Mesenchymal stem cell (in vitro differentiated cells and primary cell): ENCODE data around the gene BNIP2.

Source experiments
- DNase-seq: peaks from one replicate; pipeline ENCODE4 v3.0.0-alpha.2; 2013
- H2AFZ ChIP-seq: one replicate; pipeline ENCODE4 v1.6.1; 2013; ENCODE audit warnings: low read depth, mild to moderate bottlenecking, control low read depth, inconsistent platforms, low read length, moderate library complexity
- H2AK5ac ChIP-seq: 2 replicates; pipeline ENCODE4 v1.6.1; 2013; ENCODE audit warnings: low read length, moderate library complexity, mild to moderate bottlenecking, inconsistent platforms; ENCODE audit not compliant: severe bottlenecking
- H2BK120ac ChIP-seq: one replicate; pipeline ENCODE4 v1.6.1; 2013; ENCODE audit warnings: low read depth, mild to moderate bottlenecking, inconsistent platforms, low read length, moderate library complexity
- H2BK12ac ChIP-seq, 2 experiments: one replicate each; pipeline ENCODE4 v1.6.1; 2013; ENCODE audit warnings: inconsistent platforms in 2 of 2, low read length in 2 of 2, mild to moderate bottlenecking in 2 of 2, moderate library complexity in 2 of 2, control low read depth in 1 of 2
- H2BK15ac ChIP-seq: one replicate; pipeline ENCODE4 v1.6.1; 2013; ENCODE audit warnings: mild to moderate bottlenecking, low read depth, inconsistent platforms; ENCODE audit not compliant: poor library complexity, severe bottlenecking
- H2BK5ac ChIP-seq: 2 replicates; pipeline ENCODE4 v1.6.1; 2013; ENCODE audit warnings: low read depth, mild to moderate bottlenecking, low read length, control low read depth, inconsistent platforms; ENCODE audit not compliant: poor library complexity, severe bottlenecking
- H3K14ac ChIP-seq, 2 experiments: one replicate each; pipeline ENCODE4 v1.6.1; 2013; ENCODE audit warnings: inconsistent platforms in 2 of 2, low read length in 2 of 2, control low read depth in 1 of 2, mild to moderate bottlenecking in 1 of 2, moderate library complexity in 1 of 2
- H3K18ac ChIP-seq, 2 experiments: one replicate each; pipeline ENCODE4 v1.6.1; 2013; ENCODE audit warnings: inconsistent platforms in 2 of 2, low read length in 2 of 2, control low read depth in 1 of 2, low read depth in 1 of 2, mild to moderate bottlenecking in 1 of 2
- H3K23ac ChIP-seq, 2 experiments: one replicate each; pipeline ENCODE4 v1.6.1; 2013; ENCODE audit warnings: inconsistent platforms in 2 of 2, low read length in 2 of 2, mild to moderate bottlenecking in 2 of 2, moderate library complexity in 2 of 2, control low read depth in 1 of 2
- H3K27ac ChIP-seq: 2 replicates; pipeline ENCODE4 v1.5.1; 2013; ENCODE audit warnings: mild to moderate bottlenecking, moderate library complexity, low read length, control low read depth, inconsistent platforms; ENCODE audit not compliant: poor library complexity, severe bottlenecking
- H3K27me3 ChIP-seq, 2 experiments: 2 replicates each; pipeline versions ENCODE4 v1.6.1 to v1.7.0; 2013; ENCODE audit warnings: low read length in 2 of 2, mild to moderate bottlenecking in 2 of 2, moderate library complexity in 2 of 2, control low read depth in 1 of 2, inconsistent platforms in 1 of 2; ENCODE audit not compliant: control insufficient read depth in 1 of 2, insufficient read depth in 1 of 2
- H3K36me3 ChIP-seq, 2 experiments: 2 replicates each; pipeline versions ENCODE4 v1.6.1 to v1.7.0; 2013; ENCODE audit warnings: low read length in 2 of 2, control low read depth in 1 of 2, inconsistent platforms in 1 of 2, low read depth in 1 of 2, mild to moderate bottlenecking in 1 of 2; ENCODE audit not compliant: insufficient read depth in 2 of 2, control insufficient read depth in 1 of 2
- H3K4ac ChIP-seq, 2 experiments: one replicate each; pipeline ENCODE4 v1.6.1; 2013; ENCODE audit warnings: inconsistent platforms in 2 of 2, low read length in 2 of 2, mild to moderate bottlenecking in 2 of 2, moderate library complexity in 2 of 2, control low read depth in 1 of 2, low read depth in 1 of 2
- H3K4me1 ChIP-seq: 2 replicates; pipeline ENCODE4 v1.6.1; 2013; ENCODE audit warnings: low read depth, low read length, control low read depth; ENCODE audit not compliant: control insufficient read depth, insufficient read depth
- H3K4me2 ChIP-seq: 2 replicates; pipeline ENCODE4 v1.6.1; 2013; ENCODE audit warnings: low read length, mild to moderate bottlenecking, inconsistent platforms; ENCODE audit not compliant: poor library complexity, severe bottlenecking
- H3K4me3 ChIP-seq, 2 experiments: 2 replicates each; pipeline versions ENCODE4 v1.5.1 to v1.7.0; 2013; ENCODE audit warnings: low read length in 2 of 2, mild to moderate bottlenecking in 2 of 2, control low read depth in 1 of 2, low read depth in 1 of 2; ENCODE audit not compliant: insufficient read depth in 1 of 2
- H3K79me1 ChIP-seq: replicated peaks from 2 replicates; pipeline ENCODE4 v1.6.1; 2013; ENCODE audit warnings: mild to moderate bottlenecking, control low read depth, low read length, inconsistent platforms; ENCODE audit not compliant: poor library complexity, severe bottlenecking
- H3K9ac ChIP-seq: 2 replicates; pipeline ENCODE4 v1.7.0; 2013; ENCODE audit warnings: mild to moderate bottlenecking, low read length, moderate library complexity
- H3K9me3 ChIP-seq: 2 replicates; pipeline ENCODE4 v1.7.0; 2013; ENCODE audit warnings: mild to moderate bottlenecking, low read length; ENCODE audit not compliant: control insufficient read depth
- H4K8ac ChIP-seq: one replicate; pipeline ENCODE4 v1.6.1; 2013; ENCODE audit warnings: inconsistent platforms, mild to moderate bottlenecking, low read length, moderate library complexity
- H4K91ac ChIP-seq: one replicate; pipeline ENCODE4 v1.6.1; 2013; ENCODE audit warnings: mild to moderate bottlenecking, low read length, inconsistent platforms
- WGBS: methylation state at CpG from one replicate; pipeline ENCODE4 v1.1.7; 2013; ENCODE audit warnings: mixed read lengths; 5-methylcytosine and 5-hydroxymethylcytosine counted together

BNIP2 gene

DNA sequence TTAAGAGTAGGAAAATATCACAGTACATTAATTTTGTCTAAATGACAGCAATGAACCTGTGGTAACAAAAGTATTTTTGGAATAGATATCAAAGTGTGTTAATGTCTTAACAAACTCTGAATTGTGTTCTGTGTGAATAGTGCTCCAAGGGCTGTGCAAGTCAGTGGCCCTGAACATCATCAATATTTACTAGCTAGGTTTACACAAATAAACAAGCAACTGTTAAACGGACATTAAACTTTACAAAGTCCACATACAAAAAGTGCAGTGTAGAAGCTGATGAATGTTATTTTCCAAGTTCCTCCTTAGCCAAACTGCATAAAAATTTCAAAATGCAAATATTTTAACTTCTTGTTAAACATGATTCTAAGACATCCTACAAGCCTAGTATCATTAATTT, 29.8 kb downstream of the BNIP2 start:
- Histone ChIP-seq H4K91ac (no peak overlapping the region), H2AFZ (no peak overlapping the region), H3K36me3 (peaks cover 8 to 39% of the 10 kb centered on the region in 2 experiments), H2BK15ac (no peak overlapping the region), H3K79me1 (peaks cover 9% of the 10 kb centered on the region), H3K23ac (no peak overlapping the region), H2BK120ac (no peak overlapping the region), H2BK12ac (no peak overlapping the region), H3K4me3 (no peak overlapping the region), H3K14ac (no peak overlapping the region), H3K4ac (no peak overlapping the region), H3K27me3 (no peaks in the 10 kb centered on the region), H3K4me2 (no peak overlapping the region), H3K27ac (no peak overlapping the region), H2AK5ac (no peak overlapping the region), H3K18ac (no peak overlapping the region), H3K4me1 (peaks cover 2% of the 10 kb centered on the region), H3K9ac (no peak overlapping the region), H3K9me3 (no peaks in the 10 kb centered on the region), H4K8ac (no peak overlapping the region), H2BK5ac (no peak overlapping the region)
- 78% methylated on average over 1 of the region's 1 CpG for WGBS
- no peak for DNase-seq

DNA sequence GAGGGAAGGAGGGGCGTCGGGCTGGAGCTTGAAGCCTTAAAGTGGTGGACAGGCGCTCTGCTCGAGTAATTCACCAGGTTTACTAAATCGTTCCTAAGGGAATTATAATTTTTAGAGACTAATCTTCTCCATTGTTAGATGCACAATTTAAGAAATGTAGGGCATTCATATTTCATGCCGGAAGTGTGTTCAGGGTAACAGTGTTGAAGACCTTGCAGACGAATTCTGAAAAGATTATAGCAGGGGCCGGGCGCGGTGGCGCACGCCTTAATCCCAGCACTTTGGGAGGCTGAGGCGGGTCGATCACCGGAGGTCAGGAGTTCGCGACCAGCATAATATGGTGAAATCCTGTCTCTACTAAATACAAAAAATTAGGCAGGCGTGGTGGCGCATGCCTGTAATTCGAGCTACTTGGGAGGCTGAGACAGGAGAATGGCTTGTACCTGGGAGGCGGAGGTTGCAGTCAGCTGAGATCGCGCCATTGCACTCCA, 31.4 kb downstream of the BNIP2 start:
- H3K4me1 ChIP-seq, result peaks cover 2% of the 10 kb centered on the region
- no peak for DNase-seq
- no peak overlapping the region for H3K18ac ChIP-seq
- peak overlapping the region in 1 of 2 experiments; percentile 26 for H3K4ac ChIP-seq
- peak overlapping the region in 1 of 2 experiments; percentile 92 for H3K4me3 ChIP-seq
- peaks cover 15% of the 10 kb centered on the region for H3K79me1 ChIP-seq
- no peak overlapping the region for H3K23ac ChIP-seq
- H3K36me3 ChIP-seq, result peaks cover 9 to 41% of the 10 kb centered on the region in 2 experiments
- no peak overlapping the region for H4K8ac ChIP-seq
- no peak overlapping the region for H2BK15ac ChIP-seq
- no peak overlapping the region for H3K14ac ChIP-seq
- peak overlapping the region; percentile 19 for H3K27ac ChIP-seq
- no peaks in the 10 kb centered on the region for H3K27me3 ChIP-seq
- H2BK5ac ChIP-seq, result no peak overlapping the region
- peak overlapping the region; percentile 95 for H3K9ac ChIP-seq
- 73% methylated on average over 20 of the region's 23 CpGs for WGBS
- no peak overlapping the region for H2AK5ac ChIP-seq
- no peak overlapping the region for H2BK120ac ChIP-seq
- peak overlapping the region in 1 of 2 experiments; percentile 37 for H2BK12ac ChIP-seq
- H3K9me3 ChIP-seq, result no peaks in the 10 kb centered on the region
- H4K91ac ChIP-seq, result no peak overlapping the region
- H2AFZ ChIP-seq, result no peak overlapping the region
- peak overlapping the region; percentile 38 for H3K4me2 ChIP-seq

DNA sequence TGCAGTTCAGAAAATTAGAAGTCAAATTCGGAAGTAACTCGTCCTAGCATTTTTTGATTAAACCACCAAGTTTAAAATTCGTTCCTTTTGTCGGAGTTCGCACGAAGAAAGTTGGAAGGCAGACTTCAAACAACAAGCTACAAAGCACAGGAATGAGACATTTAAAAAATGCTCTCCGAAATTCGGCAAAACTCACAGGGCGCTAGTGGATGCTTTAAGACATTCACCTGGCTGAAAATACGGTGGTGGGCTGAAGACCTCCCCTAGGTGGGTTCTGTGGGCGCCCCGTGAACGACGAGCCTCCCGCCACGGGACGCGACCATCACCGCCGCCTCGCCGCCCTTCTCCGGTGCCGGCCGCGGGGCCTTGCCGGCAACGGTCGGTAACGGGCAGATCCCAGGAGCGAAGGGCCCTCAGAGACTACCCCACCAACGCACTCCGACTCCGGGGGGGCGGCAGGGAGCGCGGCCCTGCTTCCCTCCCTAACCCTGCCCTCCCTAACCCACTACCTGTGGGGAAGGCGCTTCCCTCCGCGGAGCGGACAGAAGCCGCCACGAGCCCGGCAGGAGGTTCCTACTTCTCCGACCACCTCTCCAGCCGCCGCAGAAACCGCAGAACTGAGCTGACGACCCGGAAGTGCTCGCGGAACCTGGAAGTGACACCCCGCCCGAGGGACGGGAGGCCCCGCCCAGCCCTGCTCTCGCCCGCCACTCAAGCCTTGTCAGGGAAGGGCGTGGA, 32.1 kb downstream of the BNIP2 start, which contains the start of gene GTF2A2:
Gene GTF2A2 (minus strand): TSS at position 619 of the 738 bp plus-strand sequence. CDS start 5,238 bp downstream, outside the sequence.
- Histone ChIP-seq H2BK5ac (no peak within 1 kb of the TSS), H2AK5ac (no peak within 1 kb of the TSS), H2BK120ac (peak within 1 kb of the TSS; percentile 61), H3K9me3 (peaks cover under 1% of the 10 kb centered on the region), H4K8ac (peak within 1 kb of the TSS; percentile 94), H3K18ac (peak within 1 kb of the TSS; percentile 77 to 88), H2AFZ (peak within 1 kb of the TSS; percentile 75), H3K4ac (peak within 1 kb of the TSS; percentile 65 to 71), H3K14ac (peak within 1 kb of the TSS in 1 of 2 experiments; percentile 89), H4K91ac (peak within 1 kb of the TSS; percentile 83), H3K9ac (peak within 1 kb of the TSS; percentile 95), H3K27me3 (no peaks in the 10 kb centered on the region), H3K23ac (no peak within 1 kb of the TSS), H3K36me3 (peaks cover 9 to 47% of the 10 kb centered on the region in 2 experiments), H3K27ac (peak within 1 kb of the TSS; percentile 76), H2BK12ac (peak within 1 kb of the TSS in 1 of 2 experiments; percentile 37), H3K4me2 (peak within 1 kb of the TSS; percentile 48), H3K4me1 (peaks cover 2% of the 10 kb centered on the region), H2BK15ac (peak within 1 kb of the TSS; percentile 67), H3K79me1 (peaks cover 12% of the 10 kb centered on the region), H3K4me3 (peak within 1 kb of the TSS; percentile 92 to 99)
- WGBS, result 1% methylated on average over 29 of the region's 59 CpGs
- peak; percentile 95 for DNase-seq

DNA sequence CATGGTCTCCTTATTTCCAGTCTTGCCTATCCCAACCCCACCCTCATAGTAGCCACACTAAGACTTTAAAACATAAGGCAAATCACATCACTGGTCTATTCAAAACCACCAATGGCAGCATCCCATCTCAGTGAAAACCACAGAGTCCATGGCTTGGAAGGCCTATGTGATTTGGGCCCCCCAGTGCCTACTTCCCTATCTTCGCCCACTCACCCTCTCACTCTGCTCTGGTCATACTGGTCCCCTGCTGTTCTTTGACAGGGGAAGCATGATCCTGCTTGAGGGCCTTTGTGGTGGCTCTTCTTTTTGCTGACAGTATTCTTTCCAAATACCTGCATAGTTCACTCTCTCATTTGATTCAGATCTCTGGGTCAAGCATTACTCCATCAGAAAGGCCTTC, 35.1 kb downstream of the BNIP2 start:
- Histone ChIP-seq H2AK5ac (no peak overlapping the region), H3K9me3 (peaks cover 4% of the 10 kb centered on the region), H3K4me3 (no peak overlapping the region), H3K23ac (no peak overlapping the region), H3K27ac (no peak overlapping the region), H2AFZ (no peak overlapping the region), H2BK120ac (no peak overlapping the region), H3K9ac (no peak overlapping the region), H3K36me3 (peaks cover 11 to 49% of the 10 kb centered on the region in 2 experiments), H3K79me1 (peaks cover 15% of the 10 kb centered on the region), H2BK12ac (no peak overlapping the region), H3K4me2 (no peak overlapping the region), H3K4ac (no peak overlapping the region), H3K14ac (no peak overlapping the region), H2BK15ac (no peak overlapping the region), H4K8ac (no peak overlapping the region), H4K91ac (no peak overlapping the region), H3K18ac (no peak overlapping the region), H3K4me1 (peaks cover 2% of the 10 kb centered on the region), H2BK5ac (no peak overlapping the region), H3K27me3 (no peaks in the 10 kb centered on the region)
- WGBS, result 96% methylated on average over 1 of the region's 1 CpG
- DNase-seq, result no peak
